Body of pancreas (tissue), 4 donors: Measurements from ENCODE around the gene EWSR1.

Experiments
- CTCF ChIP-seq, 7 experiments: fragments of 450-650 bp in 4 of 7; fragments of 200-600 bp in 3 of 7; sonication (generic) in 3 of 7; IDR thresholded peaks; one replicate each; pipeline ENCODE4 v1.5.1; 2016 to 2019; ENCODE audit warnings: antibody characterized with exemption in 7 of 7
- POLR2A ChIP-seq, 3 donors: fragments of 450-650 bp; IDR thresholded peaks; one replicate each; pipeline ENCODE4 v1.6.1; 2016; ENCODE audit warnings: antibody characterized with exemption in 3 of 3, mild to moderate bottlenecking in 2 of 3

DNA sequence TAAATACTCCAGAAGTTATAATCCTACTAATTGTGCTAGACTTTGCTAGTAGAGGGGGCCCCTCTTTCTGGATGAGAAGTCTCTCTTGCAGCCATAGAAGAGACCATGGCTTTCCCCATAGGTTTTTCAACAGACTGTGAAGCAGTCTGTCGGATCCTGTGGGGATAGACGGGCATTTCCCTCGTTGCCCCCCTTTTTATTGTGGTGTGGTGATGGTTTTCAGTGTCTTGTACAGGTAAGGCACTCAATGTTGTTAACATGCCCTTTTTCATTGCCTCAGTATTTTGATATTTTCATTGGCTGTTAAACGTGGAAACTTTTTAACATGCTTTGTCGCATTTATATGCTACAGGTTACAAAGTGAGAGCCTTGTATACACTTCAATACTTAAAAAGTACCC lies 22.0 kb downstream of the EWSR1 start:
- TF ChIP-seq CTCF (IDR thresholded peaks at IDR 0.05) (no peak), POLR2A (IDR thresholded peaks at IDR 0.05) (no peak)
